GM13976 (cell line): Measurements from ENCODE around the gene KRTAP4-5.
"Not testable (repeated sequence)": the region's sequence is repeated elsewhere in the genome, so short reads cannot be mapped to it uniquely, and the experiment has no call there.

Experiments used
- DNase-seq: peaks from one replicate; pipeline ENCODE4 v3.0.0; 2012; ENCODE audit warnings: low spot score
- CTCF ChIP-seq: IDR thresholded peaks from 2 replicates; pipeline ENCODE4 v1.5.1; 2012; ENCODE audit warnings: borderline replicate concordance, mild to moderate bottlenecking; ENCODE audit not compliant: insufficient read depth; ENCODE audit errors: extremely low read depth, missing control alignments, control extremely low read depth
- in situ Hi-C: fragments of 300-500 bp; cut with MboI; formaldehyde crosslinking; loops from one replicate; pipeline ENCODE4 v1.12.0; 2022; ENCODE audit warnings: low sequenced_read_pairs, mixed read lengths, inconsistent platforms; ENCODE audit not compliant: unreplicated experiment

The KRTAP4-5 gene

GRCh38 chr17:41121742-41122141 lies 27.9 kb downstream of the KRTAP4-5 start:
- no peak for TF ChIP-seq CTCF
- in situ Hi-C loops, result no loop called here
- DNase-seq, result no peak

- DNase-seq, in situ Hi-C loops: not testable (repeated sequence)
Measured at GRCh38 chr17:41119696-41120690, 29.6 kb downstream of the KRTAP4-5 start.

- in situ Hi-C loops, result no loop called here
- TF ChIP-seq CTCF, result no peak
- no peak for DNase-seq
Measured at GRCh38 chr17:41118721-41119120, 30.9 kb downstream of the KRTAP4-5 start.

GRCh38 chr17:41117846-41118386 lies 31.7 kb downstream of the KRTAP4-5 start, which contains the start of gene KRTAP4-11:
KRTAP4-11 (minus strand) TSS chr17:41118373; CDS start chr17:41118315, 58 bp downstream.
- in situ Hi-C loops, DNase-seq: not testable (repeated sequence)

GRCh38 chr17:41116297-41116696 lies 33.3 kb downstream of the KRTAP4-5 start:
- TF ChIP-seq CTCF, result no peak
- in situ Hi-C loops, result no loop called here
- no peak for DNase-seq

- DNase-seq, result no peak
- no peak for TF ChIP-seq CTCF
- in situ Hi-C loops, result no loop called here
Measured at GRCh38 chr17:41111151-41111885, 38.3 kb downstream of the KRTAP4-5 start.

GRCh38 chr17:41108728-41109386 lies 40.8 kb downstream of the KRTAP4-5 start:
- DNase-seq, in situ Hi-C loops: not testable (repeated sequence)
